ENCODE measurements around the gene RASD2. TPM values are rescaled to one million over a fixed set of nuclear protein-coding genes. Genes with fewer than 3 reads are reported as not detected.

RASD2 gene
- total and polyA plus RNA-seq, 10 of the 15 experiments (the other 5 are each of a cell fraction or from before 2014, with no cell fraction given) = 0.03 TPM; not detected in 9

DNA sequence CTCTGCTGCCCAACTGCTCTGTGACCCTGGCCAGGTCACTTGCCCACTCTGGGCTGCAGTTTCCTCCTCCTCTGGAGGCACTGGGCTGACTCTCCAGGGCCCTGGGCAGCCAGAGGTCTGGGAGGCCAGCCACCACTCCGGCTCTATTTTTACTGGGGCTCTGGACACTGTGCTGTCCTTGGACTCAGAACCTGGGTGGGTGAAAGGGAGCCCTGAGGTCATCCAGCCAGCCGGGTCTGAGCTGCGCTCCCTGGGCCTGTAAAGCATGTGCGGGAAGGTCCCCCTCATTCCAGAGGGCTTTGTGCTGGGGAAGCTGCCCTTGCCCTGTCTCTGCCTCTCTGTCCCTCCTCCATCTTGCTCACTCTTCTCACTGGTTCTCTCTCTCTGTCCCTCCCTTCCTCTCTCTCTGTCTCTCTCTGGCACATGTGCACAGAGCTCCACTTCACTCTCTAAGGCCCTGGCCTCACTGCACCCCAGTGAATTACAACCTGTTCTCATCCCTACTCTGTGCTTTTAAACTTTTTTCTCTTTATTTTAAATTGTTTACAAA, 51.9 kb downstream of the RASD2 start:
- CTCF ChIA-PET = interaction anchor here (0.7 to 1.5 kb wide), 2 partner anchors 9 to 241 kb away, joined by 4 read pairs; no protein-coding TSS in a partner anchor
- Histone ChIP-seq H3K4me2 (ENCODE audit: control insufficient read depth, insufficient read depth) (no peak overlapping the region), H4K20me1 (ENCODE audit: control insufficient read depth, insufficient read depth) (no peaks in the 10 kb centered on the region), H3K9me3 (replicated peaks; ENCODE audit: control insufficient read depth, insufficient read depth, low read length) (no peaks in the 10 kb centered on the region), H3K9ac (ENCODE audit: control insufficient read depth, insufficient read depth, low read length) (no peak overlapping the region), H3K4me1 (ENCODE audit: control insufficient read depth, insufficient read depth, low read length) (no peaks in the 10 kb centered on the region), H3K36me3 (ENCODE audit: control insufficient read depth in 2 of 2, insufficient read depth in 2 of 2, low read length in 1 of 2) (no peaks in the 10 kb centered on the region), H3K79me2 (ENCODE audit: control insufficient read depth, insufficient read depth, low read length) (no peaks in the 10 kb centered on the region), H3K4me3 (no peak overlapping the region), H2AFZ (ENCODE audit: control insufficient read depth, low read depth, low read length) (no peak overlapping the region), H3K27me3 (replicated peaks in 1 of 2; ENCODE audit: control insufficient read depth in 2 of 2, insufficient read depth in 2 of 2, low read length in 1 of 2) (peaks cover 5 to 6% of the 10 kb centered on the region in 2 experiments; a peak in 2 of 4 replicates), H3K27ac (ENCODE audit: control insufficient read depth, insufficient read depth) (no peak overlapping the region)
- DNase-seq (ENCODE audit: low read depth, low spot score) (no peak), FAIRE-seq (no peak), ATAC-seq (no peak)
- SMC1A ChIA-PET (ENCODE audit: uncharacterized antibody, unreplicated experiment) = interaction anchor here (1.0 kb wide), 1 partner anchor 29 kb away, joined by 3 read pairs; no protein-coding TSS in a partner anchor
- BruUV-seq (replicated peaks) = no TSS peak
- in situ Hi-C loops (cut with MboI) (no loop called here), intact Hi-C loops (cut with micrococcal nuclease; ENCODE audit: unreplicated experiment) (no loop called here)
- TF ChIP-seq MYB (IDR thresholded peaks at IDR 0.05; ENCODE audit: borderline replicate concordance, low read depth, low read length) = no peak
- no peak for TF ChIP-seq EGR1 (IDR thresholded peaks at IDR 0.05; ENCODE audit: borderline replicate concordance in 1 of 2, low read depth in 2 of 2, low read length in 2 of 2)
- WGBS (ENCODE audit: insufficient coverage, insufficient replicate concordance, low lambda C conversion rate, missing lambda C conversion rate) = 44% methylated on average over 4 of the region's 4 CpGs
- RAD21 ChIA-PET (ENCODE audit: unreplicated experiment) = no interaction called here
- POLR2A ChIA-PET = no interaction called here

DNA sequence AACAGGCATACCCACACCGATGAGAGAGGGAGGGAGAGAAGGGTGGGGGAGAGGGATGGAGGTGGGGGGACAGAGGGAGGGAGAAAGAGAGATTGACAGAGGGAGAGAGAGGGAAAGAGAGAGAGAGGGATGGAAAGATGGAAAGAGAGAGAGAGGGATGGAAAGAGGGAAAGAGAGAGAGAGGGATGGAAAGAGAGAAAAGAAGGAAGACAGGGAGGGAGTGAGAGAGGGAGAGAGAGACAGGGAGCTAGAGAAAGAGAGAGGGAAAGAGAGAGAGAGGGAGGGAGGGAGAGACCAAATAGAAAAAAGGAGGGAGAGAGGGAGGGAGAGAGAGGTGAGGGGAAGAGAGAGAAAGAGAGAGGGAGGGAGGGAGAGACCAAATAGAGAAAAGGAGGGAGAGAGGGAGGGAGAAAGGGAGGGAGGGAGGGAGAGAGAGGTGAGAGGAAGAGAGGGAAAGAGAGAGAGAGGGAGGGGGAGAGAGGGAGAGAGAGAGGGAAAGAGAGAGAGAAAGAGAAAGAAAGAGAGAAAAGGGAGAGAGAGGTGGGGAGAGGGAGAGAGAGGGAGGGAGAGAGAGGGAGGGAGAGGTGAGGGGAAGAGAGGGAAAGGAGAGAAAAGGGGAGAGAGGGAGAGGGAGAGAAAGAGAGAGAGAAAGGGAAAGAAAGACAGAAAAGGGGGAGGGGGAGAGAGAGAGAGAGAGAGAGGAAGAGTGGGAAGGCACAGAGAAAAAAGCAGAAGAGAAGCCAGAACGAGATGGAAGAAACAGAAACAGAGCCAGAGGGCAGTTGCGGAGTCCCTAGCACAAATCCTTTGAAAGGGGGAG, 52.6 kb downstream of the RASD2 start:
- DNase-seq (ENCODE audit: low read depth, low spot score) (no peak), FAIRE-seq (no peak), ATAC-seq (no peak)
- H4K20me1 ChIP-seq (ENCODE audit: control insufficient read depth, insufficient read depth) = no peaks in the 10 kb centered on the region
- WGBS (ENCODE audit: insufficient coverage, insufficient replicate concordance, low lambda C conversion rate, missing lambda C conversion rate) = 33% methylated on average over 3 of the region's 3 CpGs
- H3K4me1 ChIP-seq (ENCODE audit: control insufficient read depth, insufficient read depth, low read length) = no peaks in the 10 kb centered on the region
- ChIA-PET RAD21 (ENCODE audit: unreplicated experiment) (no interaction called here), SMC1A (ENCODE audit: uncharacterized antibody, unreplicated experiment) (no interaction called here), CTCF (interaction anchor here (0.7 to 1.5 kb wide), 2 partner anchors 10 to 242 kb away, joined by 4 read pairs; no protein-coding TSS in a partner anchor), POLR2A (no interaction called here)
- H3K27me3 ChIP-seq (replicated peaks in 1 of 2; ENCODE audit: control insufficient read depth in 2 of 2, insufficient read depth in 2 of 2, low read length in 1 of 2) = peaks cover 5 to 6% of the 10 kb centered on the region in 2 experiments; a peak in 2 of 4 replicates
- in situ Hi-C loops (cut with MboI) = no loop called here
- no TSS peak for BruUV-seq (replicated peaks)
- H3K79me2 ChIP-seq (ENCODE audit: control insufficient read depth, insufficient read depth, low read length) = no peaks in the 10 kb centered on the region
- no peak overlapping the region for H3K4me3 ChIP-seq
- no peak overlapping the region for H3K27ac ChIP-seq (ENCODE audit: control insufficient read depth, insufficient read depth)
- intact Hi-C loops (cut with micrococcal nuclease; ENCODE audit: unreplicated experiment) = no loop called here
- H3K9me3 ChIP-seq (replicated peaks; ENCODE audit: control insufficient read depth, insufficient read depth, low read length) = no peaks in the 10 kb centered on the region
- no peaks in the 10 kb centered on the region for H3K36me3 ChIP-seq (ENCODE audit: control insufficient read depth in 2 of 2, insufficient read depth in 2 of 2, low read length in 1 of 2)
- no peak overlapping the region for H3K9ac ChIP-seq (ENCODE audit: control insufficient read depth, insufficient read depth, low read length)
- H2AFZ ChIP-seq (ENCODE audit: control insufficient read depth, low read depth, low read length) = no peak overlapping the region
- no peak overlapping the region for H3K4me2 ChIP-seq (ENCODE audit: control insufficient read depth, insufficient read depth)
- TF ChIP-seq, protein P1, sequence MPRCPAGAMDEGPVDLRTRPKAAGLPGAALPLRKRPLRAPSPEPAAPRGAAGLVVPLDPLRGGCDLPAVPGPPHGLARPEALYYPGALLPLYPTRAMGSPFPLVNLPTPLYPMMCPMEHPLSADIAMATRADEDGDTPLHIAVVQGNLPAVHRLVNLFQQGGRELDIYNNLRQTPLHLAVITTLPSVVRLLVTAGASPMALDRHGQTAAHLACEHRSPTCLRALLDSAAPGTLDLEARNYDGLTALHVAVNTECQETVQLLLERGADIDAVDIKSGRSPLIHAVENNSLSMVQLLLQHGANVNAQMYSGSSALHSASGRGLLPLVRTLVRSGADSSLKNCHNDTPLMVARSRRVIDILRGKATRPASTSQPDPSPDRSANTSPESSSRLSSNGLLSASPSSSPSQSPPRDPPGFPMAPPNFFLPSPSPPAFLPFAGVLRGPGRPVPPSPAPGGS (IDR thresholded peaks at IDR 0.05; ENCODE audit: borderline replicate concordance, insufficient read depth, low read depth, low read length, poor library complexity, severe bottlenecking) = no peak
- no peak for TF ChIP-seq MTA3 (IDR thresholded peaks at IDR 0.05; ENCODE audit: borderline replicate concordance, low read length)
- TF ChIP-seq, protein P2, sequence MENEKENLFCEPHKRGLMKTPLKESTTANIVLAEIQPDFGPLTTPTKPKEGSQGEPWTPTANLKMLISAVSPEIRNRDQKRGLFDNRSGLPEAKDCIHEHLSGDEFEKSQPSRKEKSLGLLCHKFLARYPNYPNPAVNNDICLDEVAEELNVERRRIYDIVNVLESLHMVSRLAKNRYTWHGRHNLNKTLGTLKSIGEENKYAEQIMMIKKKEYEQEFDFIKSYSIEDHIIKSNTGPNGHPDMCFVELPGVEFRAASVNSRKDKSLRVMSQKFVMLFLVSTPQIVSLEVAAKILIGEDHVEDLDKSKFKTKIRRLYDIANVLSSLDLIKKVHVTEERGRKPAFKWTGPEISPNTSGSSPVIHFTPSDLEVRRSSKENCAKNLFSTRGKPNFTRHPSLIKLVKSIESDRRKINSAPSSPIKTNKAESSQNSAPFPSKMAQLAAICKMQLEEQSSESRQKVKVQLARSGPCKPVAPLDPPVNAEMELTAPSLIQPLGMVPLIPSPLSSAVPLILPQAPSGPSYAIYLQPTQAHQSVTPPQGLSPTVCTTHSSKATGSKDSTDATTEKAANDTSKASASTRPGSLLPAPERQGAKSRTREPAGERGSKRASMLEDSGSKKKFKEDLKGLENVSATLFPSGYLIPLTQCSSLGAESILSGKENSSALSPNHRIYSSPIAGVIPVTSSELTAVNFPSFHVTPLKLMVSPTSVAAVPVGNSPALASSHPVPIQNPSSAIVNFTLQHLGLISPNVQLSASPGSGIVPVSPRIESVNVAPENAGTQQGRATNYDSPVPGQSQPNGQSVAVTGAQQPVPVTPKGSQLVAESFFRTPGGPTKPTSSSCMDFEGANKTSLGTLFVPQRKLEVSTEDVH (IDR thresholded peaks at IDR 0.05; ENCODE audit: low read depth, partially characterized antibody) = no peak
- no peak for TF ChIP-seq PAX8 (IDR thresholded peaks at IDR 0.05)
- no peak for TF ChIP-seq ZBED1 (IDR thresholded peaks at IDR 0.05; ENCODE audit: borderline replicate concordance)
- TF ChIP-seq, protein P3, sequence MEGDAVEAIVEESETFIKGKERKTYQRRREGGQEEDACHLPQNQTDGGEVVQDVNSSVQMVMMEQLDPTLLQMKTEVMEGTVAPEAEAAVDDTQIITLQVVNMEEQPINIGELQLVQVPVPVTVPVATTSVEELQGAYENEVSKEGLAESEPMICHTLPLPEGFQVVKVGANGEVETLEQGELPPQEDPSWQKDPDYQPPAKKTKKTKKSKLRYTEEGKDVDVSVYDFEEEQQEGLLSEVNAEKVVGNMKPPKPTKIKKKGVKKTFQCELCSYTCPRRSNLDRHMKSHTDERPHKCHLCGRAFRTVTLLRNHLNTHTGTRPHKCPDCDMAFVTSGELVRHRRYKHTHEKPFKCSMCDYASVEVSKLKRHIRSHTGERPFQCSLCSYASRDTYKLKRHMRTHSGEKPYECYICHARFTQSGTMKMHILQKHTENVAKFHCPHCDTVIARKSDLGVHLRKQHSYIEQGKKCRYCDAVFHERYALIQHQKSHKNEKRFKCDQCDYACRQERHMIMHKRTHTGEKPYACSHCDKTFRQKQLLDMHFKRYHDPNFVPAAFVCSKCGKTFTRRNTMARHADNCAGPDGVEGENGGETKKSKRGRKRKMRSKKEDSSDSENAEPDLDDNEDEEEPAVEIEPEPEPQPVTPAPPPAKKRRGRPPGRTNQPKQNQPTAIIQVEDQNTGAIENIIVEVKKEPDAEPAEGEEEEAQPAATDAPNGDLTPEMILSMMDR (IDR thresholded peaks at IDR 0.05 in 2 of 3, conservative IDR thresholded peaks at IDR 0.05 in 1 of 3; ENCODE audit: control insufficient read depth in 2 of 3, extremely low read depth in 1 of 3, insufficient read depth in 1 of 3, low read depth in 3 of 3, low read length in 3 of 3) = no peak

Data from GM12878 (cell line).